A673 (cell line): ENCODE measurements around the gene FAAP20. TPM values are rescaled to one million over a fixed set of nuclear protein-coding genes. Genes with fewer than 3 reads are reported as not detected.

Experiments used
- BruUV-seq: library from RNA; stranded (reverse); fragments of 400-500 nt; replicated peaks from 2 replicates; lab custom pipeline; 2021; lab: Mats Ljungman, UMichigan
- CTCF ChIA-PET: fragments of 300-600 bp; sonication (Branson Sonifier 250); formaldehyde crosslinking; loops from one replicate; lab custom pipeline; 2022; ENCODE audit warnings: antibody characterized with exemption; lab: Charles Lee
- POLR2A ChIA-PET: fragments of 300-600 bp; sonication (Branson Sonifier 250); formaldehyde crosslinking; loops from one replicate; lab custom pipeline; 2022; ENCODE audit warnings: antibody characterized with exemption; ENCODE audit not compliant: low non-redundant PET; lab: Charles Lee
- DNase-seq: peaks from one replicate; pipeline ENCODE4 v3.0.0-alpha.2; 2015; ENCODE audit warnings: low spot score
- H3K27ac ChIP-seq: fragments of 200-600 bp; sonication (generic); 2 replicates; pipeline ENCODE4 v1.5.1; 2016; ENCODE audit warnings: mixed run types, low read depth, mild to moderate bottlenecking, mixed read lengths, antibody characterized with exemption, low read length; ENCODE audit not compliant: poor library complexity, severe bottlenecking
- H3K27me3 ChIP-seq: fragments of 200-600 bp; sonication (generic); replicated peaks from 2 replicates; pipeline ENCODE4 v1.6.1; 2017; ENCODE audit warnings: mixed run types, low read depth, mild to moderate bottlenecking, mixed read lengths, antibody characterized with exemption, low read length; ENCODE audit not compliant: insufficient read depth, poor library complexity
- H3K36me3 ChIP-seq: fragments of 200-600 bp; sonication (generic); 2 replicates; pipeline ENCODE4 v1.6.1; 2016; ENCODE audit warnings: mixed run types, mild to moderate bottlenecking, mixed read lengths, antibody characterized with exemption, low read length; ENCODE audit not compliant: insufficient read depth, poor library complexity, severe bottlenecking
- H3K4me1 ChIP-seq: fragments of 200-600 bp; sonication (generic); 2 replicates; pipeline ENCODE4 v1.6.1; 2017; ENCODE audit warnings: mixed run types, mild to moderate bottlenecking, mixed read lengths, antibody characterized with exemption, low read length; ENCODE audit not compliant: insufficient read depth, poor library complexity, severe bottlenecking
- H3K4me3 ChIP-seq: fragments of 200-600 bp; sonication (generic); 2 replicates; pipeline ENCODE4 v1.5.1; 2016; ENCODE audit warnings: low read depth, mixed run types, mild to moderate bottlenecking, mixed read lengths, low read length; ENCODE audit not compliant: poor library complexity, severe bottlenecking
- H3K9me3 ChIP-seq: fragments of 200-600 bp; sonication (generic); 2 replicates; pipeline ENCODE4 v1.6.1; 2016; ENCODE audit warnings: mixed run types, low read depth, mild to moderate bottlenecking, mixed read lengths, antibody characterized with exemption, low read length; ENCODE audit not compliant: poor library complexity, severe bottlenecking
- EZH2 ChIP-seq: fragments of 200-600 bp; sonication (generic); IDR thresholded peaks from 2 replicates; pipeline ENCODE4 v1.6.1; 2017; ENCODE audit warnings: borderline replicate concordance, low read depth, mild to moderate bottlenecking, mixed read lengths, antibody characterized with exemption, low read length; ENCODE audit not compliant: poor library complexity, severe bottlenecking
- intact Hi-C: fragments of 100-400 bp; cut with micrococcal nuclease; formaldehyde crosslinking; loops from one replicate; pipeline ENCODE4 v1.10.0; 2022; ENCODE audit not compliant: unreplicated experiment
- total RNA-seq: library from RNA; stranded (reverse); gene quantifications from 2 replicates; pipeline ENCODE4 v1.2.3, GENCODE V29; 2021
- TF ChIP-seq, protein P1 (sequence below): fragments of 300-800, 200-600 bp; sonication (generic); conservative IDR thresholded peaks from 2 replicates; pipeline ENCODE4 v1.5.1; 2017; ENCODE audit warnings: low read depth, mild to moderate bottlenecking, antibody characterized with exemption, low read length, moderate library complexity, mixed read lengths

FAAP20 gene
- total RNA-seq, 1 experiment from 2014 or later = 114 TPM

DNA sequence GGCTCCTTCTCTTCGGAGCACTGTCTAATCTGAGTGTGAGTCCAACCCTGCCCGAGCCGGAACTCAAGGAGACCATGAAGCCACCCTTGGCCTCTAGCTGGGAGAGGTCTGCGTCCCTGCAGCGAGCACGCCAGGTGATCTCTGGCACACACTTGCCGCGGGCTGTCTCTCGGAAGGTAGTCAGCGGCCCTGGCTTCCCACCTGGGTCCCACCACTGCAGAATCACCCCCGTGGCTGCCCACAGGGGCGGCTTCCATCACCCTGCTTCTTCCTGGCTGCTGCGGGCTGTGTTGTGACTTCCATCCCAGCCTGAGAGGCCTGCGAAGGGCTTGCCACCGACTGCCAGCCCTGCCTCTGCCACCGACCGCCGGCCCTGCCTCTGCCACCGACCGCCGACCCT, 17.0 kb downstream of the FAAP20 start:
- BruUV-seq = no TSS peak
- DNase-seq = no peak
- H3K27me3 ChIP-seq = no peaks in the 10 kb centered on the region
- CTCF ChIA-PET = no interaction called here
- TF ChIP-seq, protein P1, sequence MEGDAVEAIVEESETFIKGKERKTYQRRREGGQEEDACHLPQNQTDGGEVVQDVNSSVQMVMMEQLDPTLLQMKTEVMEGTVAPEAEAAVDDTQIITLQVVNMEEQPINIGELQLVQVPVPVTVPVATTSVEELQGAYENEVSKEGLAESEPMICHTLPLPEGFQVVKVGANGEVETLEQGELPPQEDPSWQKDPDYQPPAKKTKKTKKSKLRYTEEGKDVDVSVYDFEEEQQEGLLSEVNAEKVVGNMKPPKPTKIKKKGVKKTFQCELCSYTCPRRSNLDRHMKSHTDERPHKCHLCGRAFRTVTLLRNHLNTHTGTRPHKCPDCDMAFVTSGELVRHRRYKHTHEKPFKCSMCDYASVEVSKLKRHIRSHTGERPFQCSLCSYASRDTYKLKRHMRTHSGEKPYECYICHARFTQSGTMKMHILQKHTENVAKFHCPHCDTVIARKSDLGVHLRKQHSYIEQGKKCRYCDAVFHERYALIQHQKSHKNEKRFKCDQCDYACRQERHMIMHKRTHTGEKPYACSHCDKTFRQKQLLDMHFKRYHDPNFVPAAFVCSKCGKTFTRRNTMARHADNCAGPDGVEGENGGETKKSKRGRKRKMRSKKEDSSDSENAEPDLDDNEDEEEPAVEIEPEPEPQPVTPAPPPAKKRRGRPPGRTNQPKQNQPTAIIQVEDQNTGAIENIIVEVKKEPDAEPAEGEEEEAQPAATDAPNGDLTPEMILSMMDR = no peak
- no peak for TF ChIP-seq EZH2
- intact Hi-C loops = no loop called here
- no peak overlapping the region for H3K27ac ChIP-seq
- H3K36me3 ChIP-seq = no peaks in the 10 kb centered on the region
- H3K4me3 ChIP-seq = no peak overlapping the region
- no peaks in the 10 kb centered on the region for H3K9me3 ChIP-seq
- no peaks in the 10 kb centered on the region for H3K4me1 ChIP-seq
- POLR2A ChIA-PET = no interaction called here

DNA sequence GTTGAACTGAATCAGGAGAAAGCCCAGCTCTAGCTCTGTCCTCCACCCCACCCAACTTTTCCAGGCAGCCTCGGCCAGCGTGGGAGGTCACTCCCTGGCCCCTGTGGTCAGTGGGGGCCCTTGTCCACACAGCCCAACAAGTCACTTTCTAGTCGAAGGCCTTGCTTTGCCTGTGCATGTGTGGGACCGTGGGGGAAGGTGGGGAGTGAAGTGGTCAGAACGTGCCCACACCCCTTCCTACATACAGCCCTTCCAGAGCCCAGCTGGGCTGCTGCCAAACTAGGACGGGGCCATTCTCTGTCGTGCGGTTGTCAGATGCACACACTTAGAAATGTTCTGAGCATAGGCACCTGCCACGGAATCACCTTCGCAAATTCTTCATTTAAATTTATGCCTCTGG, 18.0 kb downstream of the FAAP20 start:
- BruUV-seq = no TSS peak
- DNase-seq = no peak
- H3K27me3 ChIP-seq = no peaks in the 10 kb centered on the region
- H3K9me3 ChIP-seq = no peaks in the 10 kb centered on the region
- CTCF ChIA-PET = interaction anchor here (1.2 kb wide), 1 partner anchor 205 kb away, joined by 3 read pairs; no protein-coding TSS in a partner anchor
- H3K4me1 ChIP-seq = no peaks in the 10 kb centered on the region
- H3K4me3 ChIP-seq = no peak overlapping the region
- POLR2A ChIA-PET = no interaction called here
- H3K36me3 ChIP-seq = no peaks in the 10 kb centered on the region
- intact Hi-C loops = no loop called here
- no peak for TF ChIP-seq EZH2
- TF ChIP-seq, protein P1 = no peak
- H3K27ac ChIP-seq = no peak overlapping the region

DNA sequence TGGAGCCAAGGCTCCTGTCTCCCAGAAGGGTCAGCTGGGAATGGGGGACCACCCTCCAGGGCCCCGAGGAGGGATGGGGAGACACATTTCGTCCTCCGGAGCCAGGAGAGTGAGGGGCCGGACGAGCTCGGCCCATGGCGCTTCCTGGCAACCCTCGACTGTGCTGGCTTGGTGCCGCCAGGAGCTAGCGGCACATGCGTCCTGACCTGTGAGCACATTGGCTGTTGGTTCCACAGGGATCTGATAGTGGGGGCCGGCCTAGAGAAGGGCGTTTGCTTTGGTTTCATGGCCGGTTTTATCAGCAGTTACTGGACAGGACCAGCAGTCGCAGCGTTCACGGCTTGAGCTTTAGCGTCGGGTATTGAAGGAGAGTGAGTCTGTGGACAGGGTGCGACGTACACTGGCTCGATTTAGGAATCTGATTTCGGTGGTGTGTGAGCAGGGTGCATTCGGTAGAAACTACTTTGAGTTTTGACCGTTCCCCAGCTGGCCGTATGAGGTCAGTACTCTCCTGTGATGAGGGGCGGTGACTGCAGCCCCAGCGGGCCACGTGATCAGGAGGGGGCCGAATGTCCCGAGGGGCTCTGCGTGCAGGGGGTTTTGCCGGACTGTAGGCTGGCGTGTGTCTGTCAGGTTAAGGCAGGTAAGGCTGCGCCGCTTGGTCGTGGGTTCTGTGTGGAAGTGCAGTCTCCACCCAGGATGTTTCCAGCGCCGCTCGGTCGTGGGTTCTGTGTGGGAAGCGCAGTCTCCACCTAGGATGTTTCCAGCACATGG, 18.7 kb downstream of the FAAP20 start:
- BruUV-seq = no TSS peak
- Histone ChIP-seq H3K27me3 (no peaks in the 10 kb centered on the region), H3K4me3 (no peak overlapping the region), H3K36me3 (no peaks in the 10 kb centered on the region), H3K4me1 (no peaks in the 10 kb centered on the region), H3K27ac (no peak overlapping the region), H3K9me3 (no peaks in the 10 kb centered on the region)
- TF ChIP-seq EZH2 = no peak
- TF ChIP-seq, protein P1 = no peak
- POLR2A ChIA-PET = no interaction called here
- intact Hi-C loops = no loop called here
- CTCF ChIA-PET = interaction anchor here (1.2 kb wide), 1 partner anchor 206 kb away, joined by 3 read pairs; no protein-coding TSS in a partner anchor
- no peak for DNase-seq
